Natural killer cell treated with Interleukin-12 subunit alpha and Interleukin-12 subunit beta and Interleukin-15 and Interleukin-18, amount 100 ng/mL, for 72 hours (primary cell): ENCODE measurements around the gene DNAH12. TPM values are rescaled to one million over a fixed set of nuclear protein-coding genes. Genes with fewer than 3 reads are reported as not detected.
"Not testable (repeated sequence)": the region's sequence is repeated elsewhere in the genome, so short reads cannot be mapped to it uniquely, and the experiment has no call there.

Experiments
- ATAC-seq, 2 donors: fragments of 150-1000 bp; cut with Tn5 transposase in 1 of 2; sonication (Bioruptor Pico), chemical (Tn5 transposase) in 1 of 2; 2 replicates each; pipeline ENCODE4 v1.10.0; 2021
- DNase-seq: peaks from one replicate; pipeline ENCODE4 v3.0.0; 2022; ENCODE audit warnings: low spot score
- H3K27ac Mint-ChIP-seq, 2 donors: 1 replicate in 1 of 2; 2 replicates in 1 of 2; pipeline ENCODE4 v1.8.0; 2022; ENCODE audit warnings: mixed read lengths in 2 of 2, mild to moderate bottlenecking in 1 of 2, moderate library complexity in 1 of 2
- H3K27me3 Mint-ChIP-seq, 2 donors: 1 replicate in 1 of 2; 2 replicates in 1 of 2; pipeline ENCODE4 v1.8.0; 2022; ENCODE audit warnings: mixed read lengths in 2 of 2
- H3K36me3 Mint-ChIP-seq: one replicate; pipeline ENCODE4 v1.8.0; 2022; ENCODE audit warnings: mixed read lengths
- H3K4me1 Mint-ChIP-seq, 2 donors: 1 replicate in 1 of 2; 2 replicates in 1 of 2; pipeline ENCODE4 v1.8.0; 2022; ENCODE audit warnings: low read depth in 2 of 2, mixed read lengths in 2 of 2, mild to moderate bottlenecking in 1 of 2
- H3K4me3 Mint-ChIP-seq: one replicate; pipeline ENCODE4 v1.8.0; 2022; ENCODE audit warnings: mixed read lengths
- H3K9me3 Mint-ChIP-seq: 2 replicates; pipeline ENCODE4 v1.8.0; 2022; ENCODE audit warnings: mixed read lengths
- total RNA-seq, 2 donors: library from RNA; stranded (reverse); gene quantifications; one replicate each; pipeline ENCODE4 v1.2.3, GENCODE V29; 2022

DNAH12 gene
- total RNA-seq, 2 donors from 2014 or later = 0.05 to 0.33 TPM

GRCh38 chr3:57365089-57365488, 179.1 kb downstream of the DNAH12 start:
- ATAC-seq, H3K36me3 Mint-ChIP-seq, H3K4me3 Mint-ChIP-seq, DNase-seq, H3K9me3 Mint-ChIP-seq, H3K4me1 Mint-ChIP-seq, H3K27ac Mint-ChIP-seq: not testable (repeated sequence)
- H3K27me3 Mint-ChIP-seq = peaks cover 0 to 13% of the 10 kb centered on the region in 2 donors

GRCh38 chr3:57356275-57356674, 187.9 kb downstream of the DNAH12 start:
- DNase-seq, H3K9me3 Mint-ChIP-seq, H3K27ac Mint-ChIP-seq, H3K4me1 Mint-ChIP-seq, ATAC-seq, H3K36me3 Mint-ChIP-seq, H3K4me3 Mint-ChIP-seq, H3K27me3 Mint-ChIP-seq: not testable (repeated sequence)

- no peak for DNase-seq
- H3K27ac Mint-ChIP-seq = no peak overlapping the region
- peaks cover 3 to 7% of the 10 kb centered on the region in 2 donors for H3K27me3 Mint-ChIP-seq
- H3K4me3 Mint-ChIP-seq = no peak overlapping the region
- no peaks in the 10 kb centered on the region for H3K36me3 Mint-ChIP-seq
- no peaks in the 10 kb centered on the region for H3K4me1 Mint-ChIP-seq
- no peaks in the 10 kb centered on the region for H3K9me3 Mint-ChIP-seq
- ATAC-seq = no peak
These were observed 189.4 kb downstream of the DNAH12 start for GRCh38 chr3:57354768-57355167.

- Mint-ChIP-seq H3K36me3 (no peaks in the 10 kb centered on the region), H3K9me3 (no peaks in the 10 kb centered on the region), H3K4me3 (no peak overlapping the region), H3K27ac (no peak overlapping the region), H3K27me3 (peaks cover 13 to 30% of the 10 kb centered on the region in 2 donors), H3K4me1 (peaks cover 0 to 6% of the 10 kb centered on the region in 2 donors)
- DNase-seq = no peak
- no peak for ATAC-seq
These were observed 193.9 kb downstream of the DNAH12 start for GRCh38 chr3:57350271-57350670.

- H3K27me3 Mint-ChIP-seq = peaks cover 13 to 26% of the 10 kb centered on the region in 2 donors
- not testable (repeated sequence) for ATAC-seq, H3K4me3 Mint-ChIP-seq
These were observed 205.0 kb downstream of the DNAH12 start for GRCh38 chr3:57339071-57339642.

GRCh38 chr3:57338272-57339070, 205.7 kb downstream of the DNAH12 start:
- not testable (repeated sequence) for H3K27ac Mint-ChIP-seq, ATAC-seq, H3K36me3 Mint-ChIP-seq, H3K4me1 Mint-ChIP-seq, DNase-seq, H3K4me3 Mint-ChIP-seq, H3K9me3 Mint-ChIP-seq
- peaks cover 13 to 26% of the 10 kb centered on the region in 2 donors for H3K27me3 Mint-ChIP-seq

More at GRCh38 chr3:57339071-57339642, 205.0 kb downstream of the DNAH12 start:
- not testable (repeated sequence) for H3K27ac Mint-ChIP-seq, DNase-seq, H3K4me1 Mint-ChIP-seq, H3K36me3 Mint-ChIP-seq, H3K9me3 Mint-ChIP-seq

- no peak for ATAC-seq
- Mint-ChIP-seq H3K27me3 (peaks cover 13 to 20% of the 10 kb centered on the region in 2 donors), H3K27ac (no peak overlapping the region), H3K4me3 (no peak overlapping the region), H3K9me3 (no peaks in the 10 kb centered on the region), H3K4me1 (no peaks in the 10 kb centered on the region), H3K36me3 (no peaks in the 10 kb centered on the region)
- DNase-seq = no peak
These were observed 208.7 kb downstream of the DNAH12 start for GRCh38 chr3:57335283-57335938.

- peaks cover 5 to 10% of the 10 kb centered on the region in 2 donors for H3K27me3 Mint-ChIP-seq
- H3K36me3 Mint-ChIP-seq = no peaks in the 10 kb centered on the region
- ATAC-seq (no peak), DNase-seq (no peak)
- no peaks in the 10 kb centered on the region for H3K4me1 Mint-ChIP-seq
- H3K9me3 Mint-ChIP-seq = no peaks in the 10 kb centered on the region
- H3K27ac Mint-ChIP-seq = no peak overlapping the region
- H3K4me3 Mint-ChIP-seq = no peak overlapping the region
These were observed 213.0 kb downstream of the DNAH12 start for GRCh38 chr3:57331078-57331610.

- ATAC-seq, H3K4me3 Mint-ChIP-seq, H3K9me3 Mint-ChIP-seq, DNase-seq, H3K36me3 Mint-ChIP-seq, H3K4me1 Mint-ChIP-seq, H3K27ac Mint-ChIP-seq: not testable (repeated sequence)
- peaks cover 8 to 20% of the 10 kb centered on the region in 2 donors for H3K27me3 Mint-ChIP-seq
These were observed 217.6 kb downstream of the DNAH12 start for GRCh38 chr3:57326498-57326897.

GRCh38 chr3:57314204-57314603, 229.9 kb downstream of the DNAH12 start:
- Mint-ChIP-seq H3K36me3 (no peaks in the 10 kb centered on the region), H3K27me3 (peaks cover 24 to 51% of the 10 kb centered on the region in 2 donors), H3K4me1 (no peaks in the 10 kb centered on the region), H3K4me3 (no peak overlapping the region), H3K9me3 (no peaks in the 10 kb centered on the region), H3K27ac (no peak overlapping the region)
- no peak for DNase-seq
- ATAC-seq = no peak

GRCh38 chr3:57309769-57310360, 234.3 kb downstream of the DNAH12 start:
- Mint-ChIP-seq H3K27ac (no peak overlapping the region), H3K4me1 (no peaks in the 10 kb centered on the region)
- ATAC-seq = no peak

GRCh38 chr3:57303520-57303919, 240.6 kb downstream of the DNAH12 start:
- H3K4me1 Mint-ChIP-seq, ATAC-seq, H3K4me3 Mint-ChIP-seq, H3K27ac Mint-ChIP-seq, H3K9me3 Mint-ChIP-seq, DNase-seq, H3K36me3 Mint-ChIP-seq: not testable (repeated sequence)
- peaks cover 15 to 31% of the 10 kb centered on the region in 2 donors for H3K27me3 Mint-ChIP-seq

More at GRCh38 chr3:57309769-57310360, 234.3 kb downstream of the DNAH12 start:
- no peak for DNase-seq
- Mint-ChIP-seq H3K27me3 (peaks cover 4 to 19% of the 10 kb centered on the region in 2 donors), H3K9me3 (no peaks in the 10 kb centered on the region), H3K36me3 (no peaks in the 10 kb centered on the region), H3K4me3 (no peak overlapping the region)

GRCh38 chr3:57298041-57298440, 246.1 kb downstream of the DNAH12 start:
- DNase-seq (no peak), ATAC-seq (no peak)
- Mint-ChIP-seq H3K9me3 (no peaks in the 10 kb centered on the region), H3K4me3 (no peak overlapping the region), H3K27ac (no peak overlapping the region), H3K27me3 (peaks cover 18 to 36% of the 10 kb centered on the region in 2 donors), H3K4me1 (no peaks in the 10 kb centered on the region), H3K36me3 (no peaks in the 10 kb centered on the region)
